ENCODE data around the gene CREB1.

The CREB1 gene

GRCh38 chr2:207504513-207505170 lies 25.1 kb upstream of the CREB1 start:
- DNase-seq, result no peak

DNA sequence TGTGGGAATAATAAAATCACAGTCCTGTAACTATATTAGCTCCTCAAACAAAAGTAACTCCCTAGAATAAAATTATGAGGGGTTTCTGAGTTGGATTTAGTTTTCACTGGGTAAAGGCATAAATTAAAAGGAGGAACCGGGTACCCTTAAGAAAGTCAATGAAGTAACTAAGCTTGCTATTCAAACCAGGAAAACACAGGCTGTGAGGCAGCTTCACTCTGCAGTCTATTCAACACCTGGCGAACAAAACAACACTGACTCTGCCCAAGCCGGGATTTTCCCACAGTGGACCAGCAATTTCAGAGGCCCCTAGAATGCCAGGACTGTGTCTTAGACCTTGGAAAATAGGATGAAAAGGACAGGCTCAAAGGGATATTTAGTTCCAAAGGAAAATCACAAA lies 24.6 kb upstream of the CREB1 start:
- DNase-seq, result no peak

DNA sequence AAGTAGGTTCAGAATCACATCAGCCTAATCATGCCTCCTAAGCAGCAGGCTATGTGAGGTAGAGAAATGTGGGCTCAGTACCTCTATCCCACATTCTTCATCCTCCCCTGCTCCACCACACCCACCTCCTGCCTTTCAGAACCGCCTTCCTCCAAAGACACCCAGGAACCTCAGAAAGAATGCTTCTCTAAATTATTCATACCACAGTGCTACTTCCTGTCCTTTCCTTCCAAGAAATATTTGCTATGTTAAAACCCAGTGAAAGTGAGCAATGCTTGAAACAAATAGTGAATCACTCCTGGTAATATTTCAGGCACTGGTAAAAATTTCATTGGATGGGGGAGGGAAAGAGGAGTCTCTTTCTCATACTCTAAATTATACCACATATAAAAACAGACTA lies 24.0 kb upstream of the CREB1 start:
- DNase-seq, result no peak

GRCh38 chr2:207506426-207506825 lies 23.3 kb upstream of the CREB1 start:
- no peak for DNase-seq

GRCh38 chr2:207510148-207510547 lies 19.6 kb upstream of the CREB1 start:
- no peak for DNase-seq

- peak in 1 of 3 experiments; percentile 40 for DNase-seq
These were observed 17.9 kb upstream of the CREB1 start for GRCh38 chr2:207511851-207512250.

DNA sequence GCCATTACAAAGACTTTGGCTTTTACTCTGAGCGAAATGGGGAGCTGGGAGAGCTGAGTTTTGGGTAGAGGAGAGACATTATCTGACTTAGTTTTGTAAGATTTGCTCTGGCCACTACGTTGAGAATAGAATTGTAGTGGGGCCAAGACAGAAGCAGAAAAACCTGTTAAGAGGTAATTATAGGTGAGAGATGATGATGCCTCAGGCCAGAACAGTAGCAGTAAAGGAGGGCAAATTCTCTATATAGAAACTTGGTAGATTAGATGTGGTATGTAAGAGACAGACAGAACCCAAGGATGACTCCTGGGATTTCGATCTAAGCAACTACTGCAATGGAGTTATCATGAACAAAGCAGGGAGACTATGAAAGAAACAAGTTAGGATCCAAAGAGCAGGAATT lies 17.4 kb upstream of the CREB1 start:
- DNase-seq, result peak in 2 of 3 experiments; percentile 40 to 52

GRCh38 chr2:207513551-207514257 lies 16.1 kb upstream of the CREB1 start:
- no peak for DNase-seq

GRCh38 chr2:207514451-207514850 lies 15.3 kb upstream of the CREB1 start:
- DNase-seq, result no peak

GRCh38 chr2:207515671-207516070 lies 14.1 kb upstream of the CREB1 start:
- no peak for DNase-seq

- no peak for DNase-seq
These were observed 13.6 kb upstream of the CREB1 start for GRCh38 chr2:207516206-207516605.

DNA sequence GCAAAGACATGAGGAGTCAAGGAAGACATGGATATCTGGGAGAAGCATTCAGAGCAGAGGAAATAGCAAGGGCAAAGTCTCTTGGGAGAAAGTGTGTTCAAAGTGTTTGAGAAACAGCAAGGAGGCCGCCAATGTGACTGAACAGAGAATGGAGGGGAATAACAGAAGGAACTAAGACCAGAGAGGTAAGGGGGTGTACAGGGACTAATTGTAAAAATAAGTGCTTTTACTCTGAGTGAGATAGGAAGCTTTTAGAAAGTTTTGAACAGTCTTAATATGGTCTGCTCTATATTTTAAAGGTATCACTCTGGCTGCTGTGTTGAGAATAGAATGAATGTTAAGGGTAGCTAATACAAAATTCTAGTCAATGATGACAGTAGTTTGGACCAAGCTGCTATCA lies 6.8 kb upstream of the CREB1 start:
- DNase-seq, result no peak

DNA sequence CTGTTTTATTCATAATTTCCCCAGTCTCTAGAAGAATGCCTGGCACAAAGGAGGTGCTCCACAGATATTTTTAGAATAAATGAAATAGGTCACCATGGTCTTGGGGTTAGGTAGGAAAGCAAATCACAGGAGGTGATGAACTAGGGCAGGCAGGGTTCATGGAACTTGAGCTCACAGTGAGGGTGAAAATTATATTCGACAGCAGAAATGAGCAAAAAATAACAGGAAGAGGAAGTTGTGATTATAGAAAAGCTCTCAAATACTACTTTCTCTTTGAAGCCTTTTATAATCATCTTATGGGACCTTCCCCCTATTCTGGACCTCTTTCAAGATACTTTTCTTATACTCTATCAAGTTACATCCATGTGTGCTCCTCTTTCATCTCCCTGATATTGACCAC lies 4.5 kb upstream of the CREB1 start:
- no peak for DNase-seq

DNA sequence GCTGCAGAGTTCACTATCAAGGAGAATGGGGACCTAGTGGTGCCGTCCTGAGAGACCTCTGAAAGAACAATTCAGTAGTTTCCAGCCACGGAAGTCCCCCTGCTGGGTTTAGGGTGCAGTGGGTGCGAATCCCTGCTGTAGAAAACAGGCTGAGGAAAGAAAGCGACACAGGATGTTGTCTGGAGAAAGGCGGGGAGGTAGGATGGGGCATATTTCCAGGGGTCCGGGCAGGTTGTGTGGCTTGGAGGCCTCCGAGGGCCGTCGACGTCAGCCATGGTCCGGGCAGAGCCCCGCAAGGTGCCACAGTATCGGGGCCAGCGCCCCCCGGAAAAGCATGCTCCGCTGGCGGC lies 807 bp upstream of the CREB1 start:
- DNase-seq, result peak in 1 of 3 experiments; percentile 72

GRCh38 chr2:207530160-207531031 lies 634 bp downstream of the CREB1 start:
- DNase-seq, result peak in 2 of 3 experiments; percentile 64 to 71

DNA sequence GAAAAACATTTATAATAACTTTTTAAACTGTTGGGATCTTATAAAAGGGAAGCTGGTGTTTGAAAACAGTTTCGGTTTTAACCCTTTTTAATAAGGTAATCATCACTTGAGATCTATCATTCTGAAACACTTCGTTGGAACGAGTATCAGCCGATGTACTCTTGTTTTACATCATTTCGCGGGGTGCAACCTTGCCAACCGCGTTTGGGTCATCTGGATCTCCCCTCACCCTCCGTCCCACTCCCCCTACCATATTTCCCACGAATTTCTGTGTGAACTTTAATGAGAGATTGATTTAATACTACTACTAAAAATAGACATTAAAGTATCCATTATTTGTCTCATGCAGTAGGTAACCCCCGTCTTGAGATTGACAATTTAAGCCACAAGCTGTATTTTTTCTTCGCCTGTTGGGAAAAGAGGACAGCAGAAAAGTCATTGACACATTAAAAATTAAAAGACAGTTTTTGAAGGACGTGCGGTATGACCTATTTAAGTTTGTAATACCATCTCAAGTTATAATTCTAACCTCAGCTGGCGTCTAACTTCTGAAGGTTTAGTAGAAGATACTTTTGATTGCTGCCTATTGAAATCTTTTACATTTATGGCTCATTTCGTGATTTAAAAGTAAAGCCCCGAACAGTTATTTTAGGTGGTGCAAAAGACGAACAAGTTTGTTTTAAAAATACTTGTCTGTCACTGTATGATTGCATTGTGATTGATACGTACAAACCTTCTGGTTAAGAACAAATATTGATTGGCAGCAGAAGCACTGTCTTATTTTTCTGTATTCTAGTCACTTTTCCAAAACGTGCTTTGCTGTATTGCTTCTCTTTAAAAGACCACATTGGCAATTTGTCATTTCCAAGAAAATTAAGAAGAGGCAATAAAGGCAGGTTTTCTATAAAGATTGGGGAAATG lies 1.5 kb downstream of the CREB1 start:
- peak in 2 of 3 experiments; percentile 20 to 42 for DNase-seq

DNA sequence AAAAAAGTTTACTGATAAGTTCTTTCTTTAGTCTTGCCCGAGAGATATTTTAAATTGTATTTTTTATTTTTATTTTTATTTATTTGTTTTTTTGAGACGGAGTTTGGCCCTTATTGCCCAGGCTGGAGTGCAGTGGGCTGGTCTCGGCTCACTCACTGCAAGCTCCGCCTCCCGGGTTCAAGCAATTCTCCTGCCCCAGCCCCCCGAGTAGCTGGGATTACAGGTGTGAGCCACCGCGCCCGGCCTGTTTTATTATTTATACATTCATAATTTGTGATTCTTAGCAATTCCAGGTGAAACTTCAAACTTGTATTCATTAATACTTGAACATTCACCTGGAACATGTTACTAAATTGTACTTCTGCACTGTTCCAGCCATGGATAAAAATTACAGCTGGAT lies 2.9 kb downstream of the CREB1 start:
- DNase-seq, result no peak

DNA sequence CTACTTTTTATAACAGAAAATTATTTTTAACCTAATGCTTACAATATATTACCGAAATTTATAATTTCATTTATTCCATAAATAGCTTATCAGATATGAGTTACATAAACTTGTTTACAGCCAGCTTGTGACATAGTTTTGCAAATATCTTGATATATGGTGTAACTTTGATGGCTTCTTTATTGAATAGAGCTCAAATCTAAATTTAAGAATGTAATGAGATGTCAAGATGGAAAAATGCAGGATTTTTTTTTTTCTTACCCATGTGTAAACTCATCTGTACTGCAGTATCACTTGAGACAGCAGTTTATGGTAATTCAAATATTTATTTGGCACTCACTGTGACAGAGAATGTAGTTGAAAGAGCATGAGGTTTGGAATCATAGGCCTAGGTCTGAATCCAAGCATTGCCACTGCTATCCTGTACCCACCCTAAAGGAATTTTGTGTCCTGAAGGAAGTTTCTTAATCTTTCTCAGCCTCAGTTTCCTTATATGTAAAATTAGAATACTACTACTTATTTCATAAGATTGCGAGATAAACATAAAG lies 3.8 kb downstream of the CREB1 start:
- no peak for DNase-seq

GRCh38 chr2:207534417-207534816 lies 4.7 kb downstream of the CREB1 start:
- no peak for DNase-seq

DNA sequence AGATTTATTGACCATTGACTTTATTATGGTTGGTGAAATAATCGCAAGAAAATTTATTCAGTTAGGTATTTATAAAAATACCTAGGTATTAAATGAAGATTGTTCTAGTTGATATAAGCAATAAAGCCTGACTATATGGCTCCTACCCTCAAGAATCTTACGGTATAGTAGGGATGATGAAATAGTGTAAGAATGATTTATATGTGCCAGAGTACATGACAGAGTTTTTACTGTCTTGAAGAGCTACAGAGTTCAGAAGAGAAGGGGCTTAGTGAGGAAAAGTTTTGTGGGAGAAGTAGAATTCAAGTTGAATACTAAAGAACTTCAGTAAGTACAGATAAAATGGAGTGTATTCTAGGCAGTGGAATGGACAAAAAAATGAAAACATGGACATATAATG lies 9.7 kb downstream of the CREB1 start:
- no peak for DNase-seq

- no peak for DNase-seq
These were observed 10.7 kb downstream of the CREB1 start for GRCh38 chr2:207540431-207540830.

DNA sequence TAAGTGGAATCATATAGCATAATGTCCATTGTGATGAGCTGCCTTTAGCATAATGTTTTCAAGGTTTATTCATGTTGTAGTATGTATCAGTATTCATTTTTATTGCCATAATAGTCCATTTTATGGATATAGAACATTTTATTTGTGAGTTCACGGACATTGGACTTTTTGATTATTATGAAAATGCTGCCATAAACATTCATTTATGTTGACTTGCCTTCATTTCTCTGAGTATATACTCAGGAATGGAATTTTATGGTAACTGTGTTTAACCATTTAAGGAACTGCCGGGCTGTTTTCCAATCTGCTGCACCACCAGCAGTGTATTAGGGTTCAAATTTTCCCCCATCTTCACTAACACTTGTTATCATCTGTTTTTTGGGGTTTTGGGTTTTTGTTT lies 12.2 kb downstream of the CREB1 start:
- no peak for DNase-seq
